CD14-positive monocyte (primary cell): Measurements from ENCODE around the gene GPANK1. TPM values are rescaled to one million over a fixed set of nuclear protein-coding genes. Genes with fewer than 3 reads are reported as not detected.

Source experiments
- DNase-seq, 3 donors: peaks; one replicate each; pipeline ENCODE4 v3.0.0-alpha.2; 2011 to 2022
- H2AFZ ChIP-seq: 2 replicates; pipeline ENCODE4 v1.6.0; 2012; ENCODE audit warnings: mild to moderate bottlenecking, low read depth, low read length, inconsistent platforms; ENCODE audit not compliant: insufficient read depth, poor library complexity, severe bottlenecking
- H3K27ac ChIP-seq, 2 donors: 1 replicate in 1 of 2; 2 replicates in 1 of 2; pipeline ENCODE4 v1.5.1; 2012 to 2013; ENCODE audit warnings: low read length in 2 of 2, control low read depth in 1 of 2, inconsistent platforms in 1 of 2, low read depth in 1 of 2, mild to moderate bottlenecking in 1 of 2
- H3K27me3 ChIP-seq, 2 donors: one replicate each; pipeline versions ENCODE4 v1.6.0 to v1.6.1; 2011 to 2013; ENCODE audit warnings: low read length in 2 of 2; ENCODE audit not compliant: control insufficient read depth in 2 of 2, insufficient read depth in 2 of 2
- H3K36me3 ChIP-seq, 2 donors: replicated peaks in 1 of 2; 1 replicate in 1 of 2; 2 replicates in 1 of 2; pipeline versions ENCODE4 v1.5.1 to v1.6.1; 2012 to 2013; ENCODE audit warnings: low read length in 2 of 2, control low read depth in 1 of 2, inconsistent platforms in 1 of 2, mild to moderate bottlenecking in 1 of 2; ENCODE audit not compliant: insufficient read depth in 2 of 2, control insufficient read depth in 1 of 2
- H3K4me1 ChIP-seq, 2 donors: 1 replicate in 1 of 2; 2 replicates in 1 of 2; pipeline versions ENCODE4 v1.5.1 to v1.6.1; 2012 to 2013; ENCODE audit warnings: low read length in 2 of 2, control low read depth in 1 of 2, inconsistent platforms in 1 of 2, mild to moderate bottlenecking in 1 of 2, moderate library complexity in 1 of 2; ENCODE audit not compliant: insufficient read depth in 2 of 2, control insufficient read depth in 1 of 2
- H3K4me2 ChIP-seq: replicated peaks from 2 replicates; pipeline ENCODE3; 2012; ENCODE audit warnings: low read length, moderate library complexity, mild to moderate bottlenecking; ENCODE audit not compliant: poor library complexity, severe bottlenecking; ENCODE audit errors: extremely low read depth
- H3K4me3 ChIP-seq, 3 experiments: fragments of 200-600 bp in 1 of 3; sonication (generic) in 1 of 3; replicated peaks in 1 of 3; 1 replicate in 2 of 3; 2 replicates in 1 of 3; pipeline ENCODE4 v1.5.1; 2011 to 2013; ENCODE audit warnings: low read length in 3 of 3, mild to moderate bottlenecking in 3 of 3, control low read depth in 2 of 3, low read depth in 2 of 3, inconsistent platforms in 1 of 3, moderate library complexity in 1 of 3
- H3K79me2 ChIP-seq: 2 replicates; pipeline ENCODE4 v1.6.0; 2012; ENCODE audit warnings: mild to moderate bottlenecking, control low read depth, inconsistent platforms, low read length, moderate library complexity; ENCODE audit not compliant: insufficient read depth
- H3K9ac ChIP-seq: 2 replicates; pipeline ENCODE4 v1.6.0; 2017; ENCODE audit warnings: low read length, mild to moderate bottlenecking; ENCODE audit not compliant: insufficient read depth, poor library complexity, severe bottlenecking
- H3K9me3 ChIP-seq, 2 donors: replicated peaks in 1 of 2; 1 replicate in 1 of 2; 2 replicates in 1 of 2; pipeline versions ENCODE4 v1.5.1 to v1.6.1; 2012 to 2013; ENCODE audit warnings: low read length in 2 of 2, control low read depth in 1 of 2; ENCODE audit not compliant: control insufficient read depth in 1 of 2, insufficient read depth in 1 of 2
- H4K20me1 ChIP-seq: 2 replicates; pipeline ENCODE4 v1.6.0; 2012; ENCODE audit warnings: mild to moderate bottlenecking, low read length, control low read depth, moderate library complexity; ENCODE audit not compliant: insufficient read depth
- H3K27ac Mint-ChIP-seq, 7 donors: one replicate each; pipeline ENCODE4 v1.8.0; 2020; ENCODE audit warnings: mild to moderate bottlenecking in 7 of 7, mixed read lengths in 7 of 7, moderate library complexity in 6 of 7, inconsistent platforms in 2 of 7
- H3K27me3 Mint-ChIP-seq, 3 donors: one replicate each; pipeline ENCODE4 v1.8.0; 2021 to 2022; ENCODE audit warnings: low read depth in 3 of 3, mild to moderate bottlenecking in 3 of 3, mixed read lengths in 3 of 3, moderate library complexity in 3 of 3, inconsistent platforms in 1 of 3
- H3K36me3 Mint-ChIP-seq, 2 donors: one replicate each; pipeline ENCODE4 v1.8.0; 2020; ENCODE audit warnings: mixed read lengths in 2 of 2, inconsistent platforms in 1 of 2, mild to moderate bottlenecking in 1 of 2
- H3K4me1 Mint-ChIP-seq: one replicate; pipeline ENCODE4 v1.8.0; 2020; ENCODE audit warnings: mild to moderate bottlenecking, mixed read lengths
- H3K4me3 Mint-ChIP-seq, 2 donors: one replicate each; pipeline ENCODE4 v1.8.0; 2020; ENCODE audit warnings: mild to moderate bottlenecking in 2 of 2, mixed read lengths in 2 of 2, moderate library complexity in 1 of 2
- H3K9me3 Mint-ChIP-seq, 7 donors: one replicate each; pipeline ENCODE4 v1.8.0; 2020 to 2022; ENCODE audit warnings: mixed read lengths in 7 of 7, mild to moderate bottlenecking in 6 of 7, moderate library complexity in 6 of 7, inconsistent platforms in 2 of 7
- CTCF ChIP-seq: fragments of 200-600 bp; IDR thresholded peaks from one replicate; pipeline ENCODE4 v1.8.0; 2022; ENCODE audit warnings: antibody characterized with exemption, mild to moderate bottlenecking
- WGBS: methylation state at CpG from one replicate; pipeline ENCODE4 v1.1.5; 2013; ENCODE audit warnings: missing lambda C conversion rate; ENCODE audit not compliant: insufficient coverage; 5-methylcytosine and 5-hydroxymethylcytosine counted together
- intact Hi-C, 2 donors: fragments of 100-400 bp; cut with micrococcal nuclease; formaldehyde crosslinking; loops; one replicate each; pipeline versions ENCODE4 v1.15.0 to v1.15.1; 2023
- polyA plus RNA-seq, 3 donors: library from polyadenylated mRNA; depleted of rRNA in 1 of 3; unstranded in 2 of 3; stranded (reverse) in 1 of 3; fragments of 300-500 nt in 2 of 3; fragments of >200 nt in 1 of 3; fragmentation: Illumina TruSeq in 2 of 3; gene quantifications; 1 replicate in 2 of 3; 2 replicates in 1 of 3; pipeline ENCODE4 v1.2.3, GENCODE V29; 2012 to 2021

Gene GPANK1
- polyA plus RNA-seq, 3 donors: 10.8 to 13.9 (median 12.0) TPM

- Mint-ChIP-seq H3K9me3 (no peaks in the 10 kb centered on the region), H3K36me3 (peaks cover 16 to 31% of the 10 kb centered on the region in 2 donors), H3K4me1 (peaks cover 23% of the 10 kb centered on the region), H3K4me3 (peak within 1 kb of the TSS; percentile 98 to 100), H3K27me3 (peaks cover 0 to 1% (median 0%) of the 10 kb centered on the region in 3 donors), H3K27ac (peak within 1 kb of the TSS; percentile 99 to 100 (median 99))
- peak within 1 kb of the TSS; percentile 92 to 98 (median 97) for H3K4me3 ChIP-seq
- under 1% methylated on average over 53 of the region's 54 CpGs for WGBS
- intact Hi-C loops: loop anchor here in 1 of 2 donors (2.0 to 5.0 kb wide), 2 partner anchors 24 to 36 kb away; partner anchors contain the start of genes CSNK2B and LY6G5B
- no peaks in the 10 kb centered on the region for H3K9me3 ChIP-seq
- peak within 1 kb of the TSS; percentile 76 for H2AFZ ChIP-seq
- peaks cover 24% of the 10 kb centered on the region for H4K20me1 ChIP-seq
- peaks cover 20 to 26% of the 10 kb centered on the region in 2 donors for H3K4me1 ChIP-seq
- TF ChIP-seq CTCF: no peak
- peak; percentile 96 to 97 (median 96) for DNase-seq
- H3K27ac ChIP-seq: peak within 1 kb of the TSS; percentile 94 to 96
- no peaks in the 10 kb centered on the region for H3K27me3 ChIP-seq
- peaks cover 16 to 32% of the 10 kb centered on the region in 2 donors for H3K36me3 ChIP-seq
- peak within 1 kb of the TSS; percentile 85 for H3K4me2 ChIP-seq
- peak within 1 kb of the TSS; percentile 82 for H3K9ac ChIP-seq
- peaks cover 45% of the 10 kb centered on the region for H3K79me2 ChIP-seq
These were observed 38.3 kb upstream of the GPANK1 start, which contains the start of gene ABHD16A for GRCh38 chr6:31702819-31703716. TSS of gene ABHD16A (minus strand) at chr6:31703324. CDS start at chr6:31703281, 43 bp downstream.

- Mint-ChIP-seq H3K4me3 (peak overlapping the region; percentile 98 to 100), H3K27me3 (peaks cover 0 to 1% (median 0%) of the 10 kb centered on the region in 3 donors), H3K4me1 (peaks cover 27% of the 10 kb centered on the region), H3K9me3 (no peaks in the 10 kb centered on the region), H3K36me3 (peaks cover 21 to 37% of the 10 kb centered on the region in 2 donors), H3K27ac (peak overlapping the region; percentile 99 to 100 (median 99))
- no peak for TF ChIP-seq CTCF
- 0% methylated on average over 5 of the region's 10 CpGs for WGBS
- Histone ChIP-seq H3K4me1 (peaks cover 20 to 26% of the 10 kb centered on the region in 2 donors), H3K36me3 (peaks cover 19 to 39% of the 10 kb centered on the region in 2 donors), H2AFZ (peak overlapping the region; percentile 76), H4K20me1 (peaks cover 31% of the 10 kb centered on the region), H3K4me2 (peak overlapping the region; percentile 85), H3K9ac (peak overlapping the region; percentile 82), H3K9me3 (no peaks in the 10 kb centered on the region), H3K27me3 (no peaks in the 10 kb centered on the region), H3K4me3 (peak overlapping the region; percentile 92 to 98 (median 97)), H3K27ac (peak overlapping the region; percentile 94 to 96), H3K79me2 (peaks cover 51% of the 10 kb centered on the region)
- peak in 1 of 3 donors; percentile 27 for DNase-seq
- intact Hi-C loops: loop anchor here in 1 of 2 donors (2.0 to 5.0 kb wide), 2 partner anchors 24 to 35 kb away; partner anchors contain the start of genes CSNK2B and LY6G5B
These were observed 37.6 kb upstream of the GPANK1 start for GRCh38 chr6:31702405-31702818.
